IMR-90 (cell line): ENCODE results near the gene DOCK1. TPM values are rescaled to one million over a fixed set of nuclear protein-coding genes. Genes with fewer than 3 reads are reported as not detected.

Experiments
- ATAC-seq: fragments of 200-7000 bp; cut with Tn5 transposase; 2 replicates; pipeline ENCODE4 v1.9.1; 2020; ENCODE audit warnings: low read depth, mild to moderate bottlenecking, moderate library complexity
- BruUV-seq: library from RNA; stranded (reverse); fragments of 400-500 nt; replicated peaks from 2 replicates; lab custom pipeline; 2021; lab: Mats Ljungman, UMichigan
- CTCF ChIA-PET: fragments of 300-600 bp; formaldehyde crosslinking; extraction: SDS; loops from one replicate; lab custom pipeline; 2021; ENCODE audit warnings: antibody characterized with exemption; lab: Yijun Ruan, JAX
- POLR2A ChIA-PET: fragments of 300-600 bp; sonication (Branson Sonifier 250); formaldehyde crosslinking; loops from one replicate; lab custom pipeline; 2022; ENCODE audit warnings: antibody characterized with exemption; ENCODE audit not compliant: unreplicated experiment; lab: Charles Lee
- DNase-seq: peaks from one replicate; pipeline ENCODE4 v3.0.0; 2013
- H2AFZ ChIP-seq: replicated peaks from 2 replicates; pipeline ENCODE3; 2013; ENCODE audit warnings: low read length, mild to moderate bottlenecking; ENCODE audit not compliant: poor library complexity
- H2AK5ac ChIP-seq: 2 replicates; pipeline ENCODE4 v1.6.1; 2013; ENCODE audit warnings: low read depth, low read length, inconsistent platforms
- H2AK9ac ChIP-seq: replicated peaks from 2 replicates; pipeline ENCODE3; 2013; ENCODE audit warnings: mild to moderate bottlenecking, low read depth, low read length, moderate library complexity; ENCODE audit not compliant: poor library complexity
- H2BK120ac ChIP-seq: 2 replicates; pipeline ENCODE4 v1.6.1; 2013; ENCODE audit warnings: low read depth, low read length, inconsistent platforms
- H2BK15ac ChIP-seq: 3 replicates; pipeline ENCODE4 v1.6.1; 2013; ENCODE audit warnings: low read depth, low read length, inconsistent platforms
- H2BK20ac ChIP-seq: 2 replicates; pipeline ENCODE4 v1.6.1; 2013; ENCODE audit warnings: low read depth, mild to moderate bottlenecking, inconsistent platforms, low read length, moderate library complexity
- H2BK5ac ChIP-seq: 2 replicates; pipeline ENCODE4 v1.6.1; 2013; ENCODE audit warnings: mild to moderate bottlenecking, low read depth, low read length, inconsistent platforms; ENCODE audit not compliant: poor library complexity, severe bottlenecking
- H3K14ac ChIP-seq: replicated peaks from 2 replicates; pipeline ENCODE4 v1.6.1; 2013; ENCODE audit warnings: low read depth, low read length, inconsistent platforms
- H3K18ac ChIP-seq: 2 replicates; pipeline ENCODE4 v1.6.1; 2013; ENCODE audit warnings: low read depth, low read length, control low read depth
- H3K23ac ChIP-seq: 2 replicates; pipeline ENCODE4 v1.6.1; 2013; ENCODE audit warnings: low read depth, low read length, inconsistent platforms
- H3K27ac ChIP-seq: 2 replicates; pipeline ENCODE4 v1.5.1; 2013; ENCODE audit warnings: mild to moderate bottlenecking, control low read depth, low read length; ENCODE audit not compliant: insufficient read depth
- H3K27me3 ChIP-seq: 2 replicates; pipeline ENCODE4 v1.6.1; 2013; ENCODE audit warnings: low read length; ENCODE audit not compliant: control insufficient read depth, insufficient read depth
- H3K36me3 ChIP-seq: 2 replicates; pipeline ENCODE4 v1.6.1; 2013; ENCODE audit warnings: low read length, mixed read lengths; ENCODE audit not compliant: control insufficient read depth, insufficient read depth
- H3K4ac ChIP-seq: 2 replicates; pipeline ENCODE4 v1.6.1; 2013; ENCODE audit warnings: low read depth, low read length, inconsistent platforms
- H3K4me1 ChIP-seq: 2 replicates; pipeline ENCODE4 v1.6.1; 2013; ENCODE audit warnings: low read length, mixed read lengths; ENCODE audit not compliant: control insufficient read depth, insufficient read depth
- H3K4me2 ChIP-seq: 2 replicates; pipeline ENCODE4 v1.6.1; 2013; ENCODE audit warnings: low read depth, mild to moderate bottlenecking, control low read depth, low read length, moderate library complexity
- H3K4me3 ChIP-seq: 2 replicates; pipeline ENCODE4 v1.5.1; 2013; ENCODE audit warnings: low read depth, mild to moderate bottlenecking, control low read depth, low read length, moderate library complexity; ENCODE audit not compliant: insufficient read depth
- H3K56ac ChIP-seq: 2 replicates; pipeline ENCODE4 v1.6.1; 2013; ENCODE audit warnings: low read length, inconsistent platforms; ENCODE audit not compliant: insufficient read depth; ENCODE audit errors: extremely low read depth
- H3K79me1 ChIP-seq, 2 experiments: 2 replicates each; pipeline ENCODE4 v1.6.1; 2013; ENCODE audit warnings: low read length in 2 of 2, inconsistent platforms in 1 of 2, low read depth in 1 of 2
- H3K9ac ChIP-seq: 2 replicates; pipeline ENCODE4 v1.6.1; 2013; ENCODE audit warnings: low read depth, low read length, control low read depth
- H3K9me1 ChIP-seq: 2 replicates; pipeline ENCODE4 v1.6.1; 2013; ENCODE audit warnings: low read length, inconsistent platforms; ENCODE audit not compliant: insufficient read depth
- H3K9me3 ChIP-seq: 2 replicates; pipeline ENCODE4 v1.6.1; 2013; ENCODE audit warnings: low read length; ENCODE audit not compliant: control insufficient read depth, insufficient read depth
- H4K20me1 ChIP-seq: 2 replicates; pipeline ENCODE4 v1.6.1; 2013; ENCODE audit warnings: low read length, inconsistent platforms; ENCODE audit not compliant: insufficient read depth
- H4K5ac ChIP-seq: 2 replicates; pipeline ENCODE4 v1.6.1; 2013; ENCODE audit warnings: mild to moderate bottlenecking, low read depth, low read length, control low read depth
- H4K8ac ChIP-seq, 2 experiments: 2 replicates each; pipeline ENCODE4 v1.6.1; 2013; ENCODE audit warnings: low read depth in 2 of 2, low read length in 2 of 2, control low read depth in 1 of 2, inconsistent platforms in 1 of 2
- H4K91ac ChIP-seq: 2 replicates; pipeline ENCODE4 v1.6.1; 2013; ENCODE audit warnings: low read depth, low read length, inconsistent platforms; ENCODE audit not compliant: insufficient read depth
- BHLHE40 ChIP-seq: fragments of 150-350 bp; IDR thresholded peaks from 2 replicates; pipeline ENCODE4 v1.6.1; 2016; ENCODE audit warnings: mild to moderate bottlenecking, low read depth, low read length
- CEBPB ChIP-seq: IDR thresholded peaks from 2 replicates; pipeline ENCODE4 v1.6.1; 2012; ENCODE audit warnings: low read depth, low read length, improper control_type of control experiment
- CHD1 ChIP-seq: IDR thresholded peaks from 2 replicates; pipeline ENCODE4 v1.6.1; 2012; ENCODE audit warnings: low read depth, low read length, improper control_type of control experiment
- ELK1 ChIP-seq: fragments of 150-350 bp; IDR thresholded peaks from 2 replicates; pipeline ENCODE4 v1.6.1; 2016; ENCODE audit warnings: low read depth, mild to moderate bottlenecking, low read length, moderate library complexity, borderline replicate concordance
- FOS ChIP-seq: fragments of 150-350 bp; IDR thresholded peaks from 2 replicates; pipeline ENCODE4 v1.6.1; 2016; ENCODE audit warnings: low read depth, low read length
- MAFK ChIP-seq: IDR thresholded peaks from 2 replicates; pipeline ENCODE4 v1.6.1; 2012; ENCODE audit warnings: low read depth, low read length, improper control_type of control experiment
- MAZ ChIP-seq: IDR thresholded peaks from 2 replicates; pipeline ENCODE4 v1.6.1; 2012; ENCODE audit warnings: low read depth, mild to moderate bottlenecking, low read length, improper control_type of control experiment, moderate library complexity, borderline replicate concordance
- MXI1 ChIP-seq: IDR thresholded peaks from 2 replicates; pipeline ENCODE4 v1.6.1; 2012; ENCODE audit warnings: low read depth, mild to moderate bottlenecking, low read length, moderate library complexity, borderline replicate concordance
- NFE2L2 ChIP-seq: fragments of 150-350 bp; IDR thresholded peaks from 2 replicates; pipeline ENCODE4 v1.6.1; 2016; ENCODE audit warnings: low read depth, mild to moderate bottlenecking, low read length
- SMC3 ChIP-seq: fragments of 150-350 bp; IDR thresholded peaks from 2 replicates; pipeline ENCODE4 v1.6.1; 2016; ENCODE audit warnings: low read depth, mild to moderate bottlenecking, antibody characterized with exemption, low read length, moderate library complexity
- USF2 ChIP-seq: fragments of 150-350 bp; IDR thresholded peaks from 2 replicates; pipeline ENCODE4 v1.6.1; 2017; ENCODE audit warnings: mild to moderate bottlenecking, antibody characterized with exemption, low read length, low read depth
- WGBS, 2 experiments: methylation state at CpG; one replicate each; pipeline versions ENCODE4 v1.1.5 to v1.1.7; 2013; ENCODE audit warnings: missing lambda C conversion rate in 2 of 2; ENCODE audit not compliant: insufficient read length in 1 of 2; ENCODE audit errors: extremely low coverage in 2 of 2; 5-methylcytosine and 5-hydroxymethylcytosine counted together
- dilution Hi-C: fragments of 300-500 bp; cut with HindIII; formaldehyde crosslinking; loops from one replicate; pipeline ENCODE4 v1.14.3; 2018; ENCODE audit warnings: low sequenced_read_pairs; ENCODE audit not compliant: unreplicated experiment
- in situ Hi-C: fragments of 300-500 bp; cut with MboI; formaldehyde crosslinking; loops from 3 replicates; pipeline ENCODE4 v1.14.3; 2019; ENCODE audit warnings: low sequenced_read_pairs, inconsistent platforms, mixed read lengths
- intact Hi-C: fragments of 100-400 bp; cut with micrococcal nuclease; formaldehyde crosslinking; loops from 2 replicates; pipeline ENCODE4 v1.10.0; 2022
- polyA plus RNA-seq, 3 experiments: library from polyadenylated mRNA; depleted of rRNA; stranded (reverse); fragments of >200 nt; gene quantifications; 2 replicates each; pipeline ENCODE4 v1.2.3, GENCODE V29; 2012; ENCODE audit warnings: low replicate concordance in 1 of 3
- total RNA-seq: library from RNA; depleted of rRNA; stranded (reverse); fragments of >200 nt; gene quantifications from 2 replicates; pipeline ENCODE4 v1.2.3, GENCODE V29; 2012
- TF ChIP-seq, protein P1 (sequence below): conservative IDR thresholded peaks from 2 replicates; pipeline ENCODE4 v1.5.1; 2012; ENCODE audit warnings: mild to moderate bottlenecking, low read depth, low read length, improper control_type of control experiment

Gene DOCK1
- total and polyA plus RNA-seq, 2 of the 4 experiments (the other 2 are of a cell fraction), result 28.2 to 71.0 TPM

- TF ChIP-seq MXI1 (no peak), MAFK (no peak), BHLHE40 (no peak), CHD1 (no peak), CEBPB (no peak), USF2 (no peak), MAZ (no peak), NFE2L2 (no peak), FOS (no peak), ELK1 (no peak), SMC3 (no peak)
- TF ChIP-seq, protein P1, sequence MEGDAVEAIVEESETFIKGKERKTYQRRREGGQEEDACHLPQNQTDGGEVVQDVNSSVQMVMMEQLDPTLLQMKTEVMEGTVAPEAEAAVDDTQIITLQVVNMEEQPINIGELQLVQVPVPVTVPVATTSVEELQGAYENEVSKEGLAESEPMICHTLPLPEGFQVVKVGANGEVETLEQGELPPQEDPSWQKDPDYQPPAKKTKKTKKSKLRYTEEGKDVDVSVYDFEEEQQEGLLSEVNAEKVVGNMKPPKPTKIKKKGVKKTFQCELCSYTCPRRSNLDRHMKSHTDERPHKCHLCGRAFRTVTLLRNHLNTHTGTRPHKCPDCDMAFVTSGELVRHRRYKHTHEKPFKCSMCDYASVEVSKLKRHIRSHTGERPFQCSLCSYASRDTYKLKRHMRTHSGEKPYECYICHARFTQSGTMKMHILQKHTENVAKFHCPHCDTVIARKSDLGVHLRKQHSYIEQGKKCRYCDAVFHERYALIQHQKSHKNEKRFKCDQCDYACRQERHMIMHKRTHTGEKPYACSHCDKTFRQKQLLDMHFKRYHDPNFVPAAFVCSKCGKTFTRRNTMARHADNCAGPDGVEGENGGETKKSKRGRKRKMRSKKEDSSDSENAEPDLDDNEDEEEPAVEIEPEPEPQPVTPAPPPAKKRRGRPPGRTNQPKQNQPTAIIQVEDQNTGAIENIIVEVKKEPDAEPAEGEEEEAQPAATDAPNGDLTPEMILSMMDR, result no peak
- no peak for ATAC-seq
- Histone ChIP-seq H3K4me2 (no peak overlapping the region), H3K27ac (no peak overlapping the region), H2BK15ac (no peak overlapping the region), H2BK5ac (no peak overlapping the region), H3K9ac (no peak overlapping the region), H3K9me1 (no peaks in the 10 kb centered on the region), H3K18ac (no peak overlapping the region), H3K79me1 (no peaks in the 10 kb centered on the region), H3K27me3 (peaks cover 4% of the 10 kb centered on the region; the same call in 1 of the 2 replicates), H4K20me1 (no peaks in the 10 kb centered on the region), H3K14ac (no peak overlapping the region), H4K5ac (no peak overlapping the region), H4K8ac (no peak overlapping the region), H3K36me3 (no peaks in the 10 kb centered on the region), H2AK9ac (no peak overlapping the region), H3K4ac (no peak overlapping the region), H2AK5ac (no peak overlapping the region), H3K4me1 (no peaks in the 10 kb centered on the region), H2BK20ac (no peak overlapping the region), H2BK120ac (no peak overlapping the region), H3K4me3 (no peak overlapping the region), H3K56ac (no peak overlapping the region), H2AFZ (no peak overlapping the region), H3K9me3 (no peaks in the 10 kb centered on the region), H3K23ac (no peak overlapping the region), H4K91ac (no peak overlapping the region)
- in situ Hi-C loops, result no loop called here
- BruUV-seq, result no TSS peak
- intact Hi-C loops, result no loop called here
- dilution Hi-C loops, result no loop called here
- no peak for DNase-seq
- 73% methylated on average over 3 of the region's 10 CpGs; no CpG with 5 or more reads in 1 of the 2 experiments for WGBS, 2 experiments
- POLR2A ChIA-PET, result no interaction called here
- CTCF ChIA-PET, result no interaction called here
Observed at GRCh38 chr10:127463548-127463947, 558.3 kb downstream of the DOCK1 start.
